Mesendoderm (in vitro differentiated cells): ENCODE measurements around the gene KRTAP9-1.

Experiments used
- DNase-seq: peaks from one replicate; pipeline ENCODE4 v3.0.0; 2013
- H2AK5ac ChIP-seq: 2 replicates; pipeline ENCODE4 v1.6.1; 2013; ENCODE audit warnings: low read length, inconsistent platforms
- H2BK120ac ChIP-seq: 2 replicates; pipeline ENCODE4 v1.6.1; 2013; ENCODE audit warnings: low read depth, mild to moderate bottlenecking, low read length, moderate library complexity, mixed read lengths
- H2BK15ac ChIP-seq: replicated peaks from 2 replicates; pipeline ENCODE4 v1.6.1; 2013; ENCODE audit warnings: low read depth, mild to moderate bottlenecking, moderate library complexity
- H2BK5ac ChIP-seq: 2 replicates; pipeline ENCODE4 v1.6.1; 2013; ENCODE audit warnings: low read length, inconsistent platforms
- H3K18ac ChIP-seq: 2 replicates; pipeline ENCODE4 v1.6.1; 2013; ENCODE audit warnings: mild to moderate bottlenecking, low read length, mixed read lengths
- H3K23ac ChIP-seq: one replicate; pipeline ENCODE4 v1.6.1; 2013; ENCODE audit warnings: low read length
- H3K27ac ChIP-seq: 2 replicates; pipeline ENCODE4 v1.5.1; 2013; ENCODE audit warnings: low read depth, mild to moderate bottlenecking, inconsistent platforms, low read length, moderate library complexity
- H3K27me3 ChIP-seq: 2 replicates; pipeline ENCODE4 v1.6.1; 2013; ENCODE audit warnings: low read length, control low read depth, mild to moderate bottlenecking, inconsistent platforms; ENCODE audit not compliant: insufficient read depth, poor library complexity
- H3K36me3 ChIP-seq: 2 replicates; pipeline ENCODE4 v1.6.1; 2013; ENCODE audit warnings: low read length, inconsistent platforms; ENCODE audit not compliant: control insufficient read depth, insufficient read depth
- H3K4ac ChIP-seq: one replicate; pipeline ENCODE4 v1.6.1; 2013; ENCODE audit warnings: low read depth, mild to moderate bottlenecking, low read length, moderate library complexity
- H3K4me1 ChIP-seq: 2 replicates; pipeline ENCODE4 v1.6.1; 2013; ENCODE audit warnings: low read depth, low read length, inconsistent platforms; ENCODE audit not compliant: control insufficient read depth
- H3K4me2 ChIP-seq: 2 replicates; pipeline ENCODE4 v1.6.1; 2013; ENCODE audit warnings: low read length
- H3K4me3 ChIP-seq: 2 replicates; pipeline ENCODE4 v1.5.1; 2013; ENCODE audit warnings: mild to moderate bottlenecking, low read length
- H3K56ac ChIP-seq: one replicate; pipeline ENCODE4 v1.6.1; 2013; ENCODE audit warnings: low read length
- H3K79me1 ChIP-seq: 2 replicates; pipeline ENCODE4 v1.6.1; 2013; ENCODE audit warnings: low read length, inconsistent platforms
- H3K79me2 ChIP-seq: 2 replicates; pipeline ENCODE4 v1.6.1; 2013; ENCODE audit warnings: mild to moderate bottlenecking, low read length; ENCODE audit not compliant: control insufficient read depth, insufficient read depth
- H3K9ac ChIP-seq: 2 replicates; pipeline ENCODE4 v1.6.1; 2013; ENCODE audit warnings: low read length, inconsistent platforms
- H4K5ac ChIP-seq: one replicate; pipeline ENCODE4 v1.6.1; 2013; ENCODE audit warnings: low read length
- H4K8ac ChIP-seq: one replicate; pipeline ENCODE4 v1.6.1; 2013; ENCODE audit warnings: low read depth, mild to moderate bottlenecking, control low read depth, low read length, moderate library complexity
- WGBS: extraction: QIAGEN DNeasy Blood & Tissue Kit; methylation state at CpG from one replicate; pipeline ENCODE4 v1.1.7; 2013; ENCODE audit warnings: low lambda C conversion rate, missing lambda C conversion rate; ENCODE audit not compliant: insufficient coverage; ENCODE audit errors: extremely low coverage; 5-methylcytosine and 5-hydroxymethylcytosine counted together

Gene KRTAP9-1

DNA sequence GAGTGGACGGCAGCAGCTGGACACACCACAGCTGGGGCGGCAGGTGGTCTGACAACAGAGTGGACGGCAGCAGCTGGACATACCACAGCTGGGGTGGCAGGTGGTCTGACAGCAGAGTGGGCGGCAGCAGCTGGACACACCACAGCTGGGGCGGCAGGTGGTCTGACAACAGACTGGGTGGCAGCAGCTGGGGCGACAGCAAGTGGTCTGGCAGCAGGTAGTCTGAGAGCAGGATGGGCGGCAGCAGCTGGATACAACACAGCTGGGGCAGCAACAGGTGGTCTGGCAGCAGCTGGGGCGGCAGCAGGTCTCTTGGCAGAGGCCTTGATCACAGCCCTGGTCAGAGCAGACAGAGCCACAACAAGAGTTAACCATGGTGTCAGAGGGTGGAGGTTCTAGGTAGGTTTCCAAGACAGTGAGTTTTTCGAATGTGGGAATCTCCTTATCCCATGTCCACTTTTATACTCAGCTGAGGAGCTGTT is 5.2 kb upstream of the KRTAP9-1 start, which contains the start of gene KRTAP4-1:
KRTAP4-1 (minus strand) TSS at position 432 of the 482 bp plus-strand sequence; CDS start at position 375, 57 bp downstream.
- no peaks in the 10 kb centered on the region for H3K79me2 ChIP-seq
- no peak within 1 kb of the TSS for H3K4me3 ChIP-seq
- no peak within 1 kb of the TSS for H3K56ac ChIP-seq
- WGBS, result no CpG with 5 or more reads among the region's 9 CpGs
- no peak within 1 kb of the TSS for H3K27ac ChIP-seq
- no peak within 1 kb of the TSS for H3K4me2 ChIP-seq
- H3K36me3 ChIP-seq, result no peaks in the 10 kb centered on the region
- no peak within 1 kb of the TSS for H3K18ac ChIP-seq
- H4K5ac ChIP-seq, result no peak within 1 kb of the TSS
- no peaks in the 10 kb centered on the region for H3K4me1 ChIP-seq
- no peak for DNase-seq
- H2AK5ac ChIP-seq, result no peak within 1 kb of the TSS
- H3K23ac ChIP-seq, result no peak within 1 kb of the TSS
- H2BK120ac ChIP-seq, result no peak within 1 kb of the TSS
- no peaks in the 10 kb centered on the region for H3K27me3 ChIP-seq
- H3K9ac ChIP-seq, result no peak within 1 kb of the TSS
- H2BK5ac ChIP-seq, result no peak within 1 kb of the TSS
- no peaks in the 10 kb centered on the region for H3K79me1 ChIP-seq
- H4K8ac ChIP-seq, result no peak within 1 kb of the TSS
- no peak within 1 kb of the TSS for H2BK15ac ChIP-seq
- no peak within 1 kb of the TSS for H3K4ac ChIP-seq

DNA sequence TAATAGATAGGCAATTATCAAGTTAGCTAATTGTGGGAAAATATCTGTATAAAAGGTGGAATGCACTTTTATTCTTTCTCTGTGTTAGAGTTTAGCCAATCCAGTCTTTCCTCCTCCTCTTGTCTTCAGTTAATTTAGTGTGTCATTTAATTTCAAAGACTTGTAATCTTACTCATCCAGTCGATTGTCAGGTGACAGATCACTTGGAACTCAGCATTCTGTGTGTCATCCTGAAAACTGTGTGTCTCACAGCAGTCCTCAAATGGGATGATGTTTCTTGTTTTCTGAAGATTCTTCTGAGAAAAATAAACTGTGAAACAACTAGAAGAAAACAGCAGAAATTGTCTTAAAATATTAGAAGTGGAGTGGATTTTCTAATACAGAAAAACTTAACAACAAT is 4.7 kb upstream of the KRTAP9-1 start:
- Histone ChIP-seq H3K27ac (no peak overlapping the region), H3K79me2 (no peaks in the 10 kb centered on the region), H2BK5ac (no peak overlapping the region), H3K56ac (no peak overlapping the region), H3K4ac (no peak overlapping the region), H3K27me3 (no peaks in the 10 kb centered on the region), H2BK120ac (no peak overlapping the region), H3K79me1 (no peaks in the 10 kb centered on the region), H4K5ac (no peak overlapping the region), H3K18ac (no peak overlapping the region), H4K8ac (no peak overlapping the region), H2AK5ac (no peak overlapping the region), H3K9ac (no peak overlapping the region), H2BK15ac (no peak overlapping the region), H3K36me3 (no peaks in the 10 kb centered on the region), H3K23ac (no peak overlapping the region), H3K4me1 (no peaks in the 10 kb centered on the region), H3K4me3 (no peak overlapping the region), H3K4me2 (no peak overlapping the region)
- WGBS, result no CpG with 5 or more reads among the region's 1 CpG
- DNase-seq, result no peak

DNA sequence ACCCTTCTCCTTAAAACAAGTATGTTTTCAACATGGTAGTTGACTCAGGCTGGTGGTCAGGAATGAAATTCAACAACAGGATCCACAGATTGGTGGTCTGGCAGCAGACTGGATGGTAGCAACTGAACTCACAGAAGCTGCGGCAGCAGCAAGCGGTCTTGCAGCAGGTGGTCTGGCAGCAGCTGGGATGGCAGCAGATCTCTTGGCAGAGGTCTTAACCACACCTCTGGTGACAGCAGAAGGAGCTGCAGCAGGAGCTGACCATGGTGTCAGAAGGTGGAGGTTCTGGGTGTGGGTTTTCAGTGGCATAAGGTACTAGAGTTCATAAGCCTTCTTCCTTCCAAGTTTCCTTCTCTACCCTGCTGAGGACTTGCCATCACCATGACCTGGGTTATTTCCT is 2.8 kb upstream of the KRTAP9-1 start:
- H3K4me2 ChIP-seq, result no peak overlapping the region
- no peaks in the 10 kb centered on the region for H3K4me1 ChIP-seq
- no peak overlapping the region for H4K8ac ChIP-seq
- H3K56ac ChIP-seq, result no peak overlapping the region
- H3K27me3 ChIP-seq, result no peaks in the 10 kb centered on the region
- no peak overlapping the region for H3K18ac ChIP-seq
- H3K36me3 ChIP-seq, result no peaks in the 10 kb centered on the region
- H4K5ac ChIP-seq, result no peak overlapping the region
- H3K79me1 ChIP-seq, result no peaks in the 10 kb centered on the region
- no peak overlapping the region for H3K4ac ChIP-seq
- H3K27ac ChIP-seq, result no peak overlapping the region
- H2BK120ac ChIP-seq, result no peak overlapping the region
- H3K4me3 ChIP-seq, result no peak overlapping the region
- H3K23ac ChIP-seq, result no peak overlapping the region
- H3K9ac ChIP-seq, result no peak overlapping the region
- H2BK15ac ChIP-seq, result no peak overlapping the region
- no peak overlapping the region for H2AK5ac ChIP-seq
- no peak for DNase-seq
- no peaks in the 10 kb centered on the region for H3K79me2 ChIP-seq
- WGBS, result no CpG with 5 or more reads among the region's 2 CpGs
- H2BK5ac ChIP-seq, result no peak overlapping the region

DNA sequence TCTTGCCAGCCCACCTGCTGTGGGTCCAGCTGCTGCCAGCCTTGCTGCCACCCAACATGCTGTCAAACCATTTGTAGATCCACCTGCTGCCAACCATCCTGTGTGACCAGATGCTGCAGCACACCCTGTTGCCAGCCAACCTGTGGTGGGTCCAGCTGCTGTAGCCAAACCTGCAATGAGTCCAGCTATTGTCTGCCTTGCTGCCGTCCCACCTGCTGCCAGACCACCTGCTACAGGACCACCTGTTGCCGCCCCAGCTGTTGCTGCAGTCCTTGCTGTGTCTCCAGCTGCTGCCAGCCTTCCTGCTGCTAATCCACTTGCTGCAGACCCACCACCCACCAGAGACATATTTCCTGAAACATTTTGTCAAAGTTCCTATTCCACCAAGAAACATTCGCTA is 641 bp downstream of the KRTAP9-1 start:
- Histone ChIP-seq H3K27ac (no peak overlapping the region), H3K4ac (no peak overlapping the region), H4K5ac (no peak overlapping the region), H3K4me1 (no peaks in the 10 kb centered on the region), H3K27me3 (no peaks in the 10 kb centered on the region), H2AK5ac (no peak overlapping the region), H3K4me3 (no peak overlapping the region), H3K79me1 (no peaks in the 10 kb centered on the region), H3K56ac (no peak overlapping the region), H3K79me2 (no peaks in the 10 kb centered on the region), H4K8ac (no peak overlapping the region), H2BK120ac (no peak overlapping the region), H3K4me2 (no peak overlapping the region), H3K36me3 (no peaks in the 10 kb centered on the region), H3K9ac (no peak overlapping the region), H2BK15ac (no peak overlapping the region), H3K23ac (no peak overlapping the region), H3K18ac (no peak overlapping the region), H2BK5ac (no peak overlapping the region)
- no CpG with 5 or more reads among the region's 3 CpGs for WGBS
- no peak for DNase-seq

DNA sequence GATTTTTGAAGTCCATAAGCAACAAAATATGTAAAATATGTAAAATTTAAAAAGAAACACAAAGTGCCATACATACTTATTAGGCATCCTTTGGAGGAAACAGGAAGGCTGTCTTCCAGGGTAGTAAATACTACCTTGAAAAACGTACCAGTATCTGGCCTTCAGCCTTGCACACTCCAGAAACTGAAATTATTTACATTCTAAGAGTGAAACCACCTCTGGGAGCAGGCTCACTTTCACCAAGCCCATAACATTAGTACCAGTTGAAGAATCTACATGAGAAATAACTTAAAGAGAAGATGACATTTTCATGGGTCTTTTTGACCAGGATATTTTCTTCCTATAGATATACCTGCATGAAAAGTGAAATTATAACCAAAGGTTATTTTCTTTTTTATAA is 6.4 kb downstream of the KRTAP9-1 start:
- DNase-seq, result no peak
- Histone ChIP-seq H3K4me1 (no peaks in the 10 kb centered on the region), H3K79me1 (no peaks in the 10 kb centered on the region), H2BK5ac (no peak overlapping the region), H3K79me2 (no peaks in the 10 kb centered on the region), H2BK15ac (no peak overlapping the region), H4K5ac (no peak overlapping the region), H3K36me3 (no peaks in the 10 kb centered on the region), H3K56ac (no peak overlapping the region), H3K4me2 (no peak overlapping the region), H3K4ac (no peak overlapping the region), H3K9ac (no peak overlapping the region), H3K27me3 (no peaks in the 10 kb centered on the region), H4K8ac (no peak overlapping the region), H2AK5ac (no peak overlapping the region), H2BK120ac (no peak overlapping the region), H3K23ac (no peak overlapping the region), H3K4me3 (no peak overlapping the region), H3K27ac (no peak overlapping the region), H3K18ac (no peak overlapping the region)
- WGBS, result no CpG with 5 or more reads among the region's 1 CpG

DNA sequence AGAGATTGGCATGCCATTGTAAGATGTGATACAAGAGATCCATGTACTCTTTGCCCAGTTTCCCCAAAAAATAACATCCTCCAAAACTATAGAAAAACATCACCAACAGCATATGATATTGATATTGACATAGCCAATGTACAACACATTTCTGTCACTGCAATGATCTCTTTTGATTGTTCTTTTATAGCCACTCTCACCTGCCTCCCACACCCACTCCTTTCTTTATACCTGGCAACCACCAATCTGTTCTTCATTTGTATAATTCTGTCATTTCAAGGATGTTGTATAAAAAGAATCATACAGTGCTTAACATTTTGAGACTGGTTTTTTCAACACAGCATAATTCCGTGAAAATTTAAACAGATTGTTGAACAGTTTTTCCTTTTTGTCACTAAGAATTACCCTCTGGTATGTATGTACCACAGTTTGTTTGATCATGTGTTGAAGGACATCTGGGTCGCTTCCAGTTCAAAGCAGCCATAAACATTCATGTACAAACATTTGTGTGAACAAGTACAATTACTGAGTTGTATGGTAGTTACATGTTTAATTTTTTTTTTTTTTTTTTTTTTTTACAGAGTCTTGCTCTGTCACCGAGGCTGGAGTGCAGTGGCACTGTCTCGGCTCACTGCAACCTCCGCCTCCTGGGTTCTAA is 9.9 kb downstream of the KRTAP9-1 start:
- Histone ChIP-seq H2AK5ac (no peak overlapping the region), H3K4me3 (no peak overlapping the region), H3K4me2 (no peak overlapping the region), H2BK120ac (no peak overlapping the region), H3K79me1 (no peaks in the 10 kb centered on the region), H3K9ac (no peak overlapping the region), H4K5ac (no peak overlapping the region), H4K8ac (no peak overlapping the region), H2BK5ac (no peak overlapping the region), H3K79me2 (no peaks in the 10 kb centered on the region), H3K4me1 (no peaks in the 10 kb centered on the region), H3K56ac (no peak overlapping the region), H3K18ac (no peak overlapping the region), H3K27ac (no peak overlapping the region), H3K27me3 (no peaks in the 10 kb centered on the region), H3K4ac (no peak overlapping the region), H3K23ac (no peak overlapping the region), H2BK15ac (no peak overlapping the region), H3K36me3 (no peaks in the 10 kb centered on the region)
- no peak for DNase-seq
- no CpG with 5 or more reads among the region's 5 CpGs for WGBS
